ENCODE data around the gene RARG.
"Not testable (repeated sequence)": the region's sequence is repeated elsewhere in the genome, so short reads cannot be mapped to it uniquely, and the experiment has no call there.

The RARG gene

DNA sequence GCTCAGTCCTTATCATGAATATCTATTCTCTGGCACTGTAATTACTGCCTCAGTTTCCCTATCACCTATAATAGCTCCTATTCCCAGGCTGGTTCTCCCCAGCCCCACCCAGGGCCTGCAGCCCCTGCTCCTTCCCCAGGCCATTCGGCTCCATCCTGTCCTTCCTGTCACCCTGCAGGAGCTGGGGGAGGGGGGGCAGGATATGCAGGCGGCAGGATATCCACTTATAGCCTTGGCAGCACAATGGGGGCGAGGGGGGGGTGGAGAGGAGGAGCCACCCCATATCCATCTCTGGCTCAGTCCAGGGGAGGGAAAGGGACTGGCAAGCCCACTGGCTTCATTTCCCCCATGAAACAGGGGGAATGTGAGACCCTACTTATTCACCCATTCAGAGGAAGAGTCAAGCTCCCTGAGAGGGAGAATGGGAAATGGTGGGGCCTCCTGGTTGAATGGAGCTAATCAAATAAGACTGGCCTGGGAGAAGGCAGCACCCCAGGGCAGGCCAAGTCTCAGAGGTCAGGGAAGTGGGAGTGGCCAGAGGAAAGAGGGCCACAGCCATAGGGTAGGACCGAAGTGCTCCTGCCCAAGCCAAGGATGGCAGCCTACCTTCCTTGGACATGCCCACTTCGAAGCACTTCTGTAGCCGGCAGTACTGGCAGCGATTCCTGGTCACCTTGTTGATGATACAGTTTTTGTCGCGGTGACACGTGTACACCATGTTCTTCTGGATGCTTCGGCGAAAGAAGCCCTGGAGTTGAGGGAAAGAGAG, 17.1 kb downstream of the RARG start:
- in situ Hi-C loops (cut with HindIII; ENCODE audit: low pct_ligation_motif_present, low pct_unique_long_range_greater_than_20kb, low sequenced_read_pairs): no loop called here
- no peak for DNase-seq

DNA sequence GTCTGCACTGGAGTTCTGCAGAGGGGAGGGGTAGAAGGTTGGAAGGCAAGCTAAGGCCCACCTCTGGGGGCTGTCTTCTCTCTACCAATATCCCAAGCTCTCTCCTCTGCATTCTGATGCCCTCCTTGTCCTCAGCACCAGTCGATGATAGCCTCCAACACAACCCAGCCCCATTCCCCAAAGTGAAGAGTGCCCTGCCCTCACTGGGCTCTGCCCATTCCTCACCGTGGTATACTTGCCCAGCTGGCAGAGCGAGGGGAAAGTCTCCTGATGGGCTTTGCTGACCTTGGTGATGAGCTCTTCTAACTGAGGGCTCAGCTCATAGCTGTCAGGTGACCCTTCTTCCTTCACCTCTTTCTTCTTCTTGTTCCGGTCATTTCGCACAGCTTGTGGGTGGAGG, 17.8 kb downstream of the RARG start:
- in situ Hi-C loops (cut with HindIII; ENCODE audit: low pct_ligation_motif_present, low pct_unique_long_range_greater_than_20kb, low sequenced_read_pairs): no loop called here
- no peak for DNase-seq

DNA sequence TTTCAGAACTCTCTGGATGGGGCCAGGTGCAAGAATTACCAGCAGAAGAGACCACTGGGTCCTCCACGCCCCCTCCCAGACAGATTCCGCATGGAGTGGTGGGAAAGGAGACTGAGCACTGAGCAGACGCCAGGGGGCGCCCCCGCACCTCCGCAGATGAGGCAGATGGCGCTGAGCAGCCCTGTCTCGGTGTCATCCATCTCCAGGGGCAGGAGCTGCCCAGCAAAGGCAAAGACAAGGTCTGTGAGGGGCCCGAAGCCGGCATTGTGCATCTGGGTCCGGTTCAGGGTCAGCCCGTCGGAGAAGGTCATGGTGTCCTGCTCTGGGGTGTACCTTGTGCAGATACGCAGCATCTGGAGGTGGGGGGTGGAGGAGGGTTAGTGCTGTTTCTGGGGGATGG, 18.7 kb downstream of the RARG start:
- in situ Hi-C loops (cut with HindIII; ENCODE audit: low pct_ligation_motif_present, low pct_unique_long_range_greater_than_20kb, low sequenced_read_pairs): no loop called here

DNA sequence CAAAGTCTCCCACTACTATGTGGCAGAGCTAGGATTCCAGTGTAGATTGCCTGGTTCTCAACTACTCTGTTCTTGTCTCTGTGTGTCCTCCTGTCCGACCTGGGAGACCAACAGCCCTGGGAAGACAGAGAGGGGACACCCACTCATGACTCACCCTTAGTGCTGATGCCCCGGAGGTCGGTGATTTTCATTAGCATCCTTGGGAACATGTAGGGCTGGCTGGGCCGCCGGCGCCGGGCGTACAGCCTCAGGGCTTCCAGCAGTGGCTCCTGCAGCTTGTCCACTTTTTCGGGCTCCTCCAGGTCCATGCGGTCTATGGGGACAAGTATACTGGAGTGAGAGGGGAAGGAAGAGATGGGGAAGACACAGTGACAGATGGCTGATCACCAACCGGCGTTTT, 19.1 kb downstream of the RARG start:
- DNase-seq: no peak

More for the DNA sequence above, 18.7 kb downstream of the RARG start:
- DNase-seq: peak; percentile 83

DNA sequence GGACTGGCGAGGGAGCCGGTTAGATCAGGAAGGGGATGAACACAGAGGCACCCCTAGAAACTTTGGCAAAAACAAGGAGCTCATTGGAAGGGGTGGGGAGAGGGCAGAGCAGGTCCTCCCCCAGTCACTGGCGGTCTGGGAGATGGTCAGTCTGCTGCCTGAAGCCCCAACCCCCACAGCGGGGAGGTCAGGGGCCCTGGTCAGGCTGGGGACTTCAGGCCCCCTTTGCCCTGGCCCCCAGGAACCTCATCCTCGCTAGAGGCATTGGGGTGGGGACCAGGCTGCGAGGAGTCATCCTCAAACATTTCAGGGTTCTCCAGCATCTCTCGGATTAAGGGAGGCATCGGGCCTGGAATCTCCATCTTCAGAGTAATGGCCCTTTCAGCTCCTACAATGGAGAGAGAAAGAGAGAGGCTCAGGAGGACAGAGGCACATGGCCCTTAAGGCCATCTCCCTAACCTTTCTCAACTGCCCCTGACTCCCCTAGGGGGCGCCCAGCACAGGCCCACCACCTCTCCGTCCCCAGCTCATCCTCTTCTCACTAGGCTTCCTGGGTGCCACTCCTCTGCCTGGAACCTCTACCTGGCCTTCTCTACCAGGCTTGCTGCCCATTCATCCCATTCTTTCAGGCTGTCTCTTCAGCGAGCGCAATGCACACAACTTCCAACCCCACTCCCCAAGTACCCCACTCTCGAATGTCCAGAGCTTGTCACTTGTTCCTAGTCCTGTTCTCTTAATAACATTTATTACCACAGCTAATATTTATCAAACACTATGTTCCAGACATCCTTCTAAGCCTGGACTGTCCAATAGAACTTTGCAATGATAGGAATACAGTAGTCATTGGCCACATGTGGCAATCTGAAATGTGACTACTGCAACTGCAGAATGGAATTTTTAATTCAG, 20.3 kb downstream of the RARG start:
- peak; percentile 32 for DNase-seq
- in situ Hi-C loops (cut with HindIII; ENCODE audit: low pct_ligation_motif_present, low pct_unique_long_range_greater_than_20kb, low sequenced_read_pairs): no loop called here

More for the DNA sequence above, 19.1 kb downstream of the RARG start:
- in situ Hi-C loops (cut with HindIII; ENCODE audit: low pct_ligation_motif_present, low pct_unique_long_range_greater_than_20kb, low sequenced_read_pairs): no loop called here

DNA sequence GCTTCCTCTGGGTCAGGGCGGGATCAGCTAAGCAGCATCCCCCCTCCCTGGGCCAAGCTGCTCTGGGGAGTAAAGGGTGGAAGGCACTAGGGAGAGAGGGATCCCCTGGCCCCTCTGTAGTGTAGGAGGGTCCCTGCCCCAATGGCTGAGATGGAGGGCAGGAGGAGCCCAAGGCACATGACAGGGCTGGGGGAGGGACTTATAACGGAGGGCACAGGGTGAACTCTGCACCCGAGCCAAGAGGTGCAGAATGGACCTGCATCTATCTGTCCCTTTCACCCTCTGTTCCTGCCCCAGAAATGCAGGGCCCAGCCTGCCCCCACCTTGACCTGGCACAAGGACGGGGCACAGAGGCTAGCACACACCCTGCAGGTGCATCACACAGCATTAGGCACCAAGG, 21.2 kb downstream of the RARG start:
- DNase-seq: no peak
- in situ Hi-C loops (cut with HindIII; ENCODE audit: low pct_ligation_motif_present, low pct_unique_long_range_greater_than_20kb, low sequenced_read_pairs): no loop called here

DNA sequence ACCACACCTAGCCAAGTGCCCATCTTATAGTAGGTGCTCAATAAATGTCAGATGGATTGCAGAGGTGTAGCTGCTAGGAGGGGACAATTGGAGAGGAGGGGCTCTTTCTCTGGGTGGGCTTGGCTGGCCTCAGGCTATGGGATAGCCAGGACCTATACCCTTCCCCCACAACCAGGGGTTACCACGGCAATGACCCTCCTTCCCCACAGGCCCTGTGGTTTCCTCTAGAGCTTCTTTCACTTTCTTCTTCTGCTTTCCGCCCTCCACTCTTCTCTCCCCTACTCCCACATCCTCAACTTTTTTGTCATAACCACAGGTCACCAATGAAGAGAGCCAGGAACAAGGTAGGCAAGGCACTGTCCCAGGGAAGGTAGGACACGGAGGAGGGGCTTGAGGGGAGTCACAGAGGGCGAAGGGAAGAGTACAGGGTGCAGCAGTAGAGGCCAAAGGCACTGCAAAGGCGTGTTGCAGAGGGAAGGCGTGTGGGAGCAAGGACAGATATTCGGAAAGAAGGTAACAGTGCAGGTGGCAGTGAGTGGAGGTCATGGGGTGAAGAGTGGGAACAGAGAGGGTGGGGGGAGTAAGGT, 23.0 kb downstream of the RARG start:
- DNase-seq: no peak
- in situ Hi-C loops (cut with HindIII; ENCODE audit: low pct_ligation_motif_present, low pct_unique_long_range_greater_than_20kb, low sequenced_read_pairs): no loop called here

DNA sequence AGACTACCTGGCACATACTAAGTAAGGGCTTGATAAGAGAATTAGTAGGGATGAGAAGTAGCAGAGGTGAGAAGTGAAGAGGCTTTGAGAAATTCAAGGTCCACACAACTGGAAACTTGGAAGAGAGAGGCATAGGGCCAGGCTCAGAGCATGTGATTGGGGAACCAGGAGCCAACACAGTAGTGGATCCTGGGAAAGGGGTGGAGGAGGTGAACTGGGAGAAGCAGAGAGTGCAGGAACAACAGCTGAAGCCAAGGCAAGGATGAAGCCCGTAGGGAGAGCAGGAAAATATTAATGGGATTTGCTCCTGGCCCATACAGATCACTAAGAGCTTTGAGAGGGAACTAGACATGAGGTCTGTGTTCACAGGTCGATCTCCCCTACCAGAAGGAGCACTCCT, 23.6 kb downstream of the RARG start:
- DNase-seq: no peak
- in situ Hi-C loops (cut with HindIII; ENCODE audit: low pct_ligation_motif_present, low pct_unique_long_range_greater_than_20kb, low sequenced_read_pairs): no loop called here

DNA sequence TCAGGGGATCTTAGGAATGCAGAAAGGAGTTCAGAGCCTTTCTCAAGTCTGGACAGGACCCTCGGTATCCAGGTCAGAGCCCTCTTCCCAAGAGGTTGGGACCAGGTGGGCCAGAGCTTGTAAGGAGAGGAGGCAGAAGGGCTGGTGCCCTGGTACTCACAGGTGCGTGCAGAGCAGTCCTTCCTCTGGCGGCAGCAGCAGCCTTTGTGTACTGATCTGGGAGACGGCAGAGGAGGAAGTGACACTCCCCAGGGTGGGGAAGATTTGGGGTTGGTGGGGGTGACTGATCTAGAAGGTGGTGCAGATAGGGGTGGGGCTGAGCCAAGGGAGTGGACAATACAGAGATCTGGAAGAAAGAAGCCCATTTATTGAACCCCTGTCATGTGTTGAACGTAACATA, 25.0 kb downstream of the RARG start, which contains the start of gene ITGB7:
Gene ITGB7 (minus strand): TSS at position 210 of the 400 bp plus-strand sequence. CDS start 6,808 bp downstream, outside the sequence.
- DNase-seq: no peak
- in situ Hi-C loops (cut with HindIII; ENCODE audit: low pct_ligation_motif_present, low pct_unique_long_range_greater_than_20kb, low sequenced_read_pairs): no loop called here

DNA sequence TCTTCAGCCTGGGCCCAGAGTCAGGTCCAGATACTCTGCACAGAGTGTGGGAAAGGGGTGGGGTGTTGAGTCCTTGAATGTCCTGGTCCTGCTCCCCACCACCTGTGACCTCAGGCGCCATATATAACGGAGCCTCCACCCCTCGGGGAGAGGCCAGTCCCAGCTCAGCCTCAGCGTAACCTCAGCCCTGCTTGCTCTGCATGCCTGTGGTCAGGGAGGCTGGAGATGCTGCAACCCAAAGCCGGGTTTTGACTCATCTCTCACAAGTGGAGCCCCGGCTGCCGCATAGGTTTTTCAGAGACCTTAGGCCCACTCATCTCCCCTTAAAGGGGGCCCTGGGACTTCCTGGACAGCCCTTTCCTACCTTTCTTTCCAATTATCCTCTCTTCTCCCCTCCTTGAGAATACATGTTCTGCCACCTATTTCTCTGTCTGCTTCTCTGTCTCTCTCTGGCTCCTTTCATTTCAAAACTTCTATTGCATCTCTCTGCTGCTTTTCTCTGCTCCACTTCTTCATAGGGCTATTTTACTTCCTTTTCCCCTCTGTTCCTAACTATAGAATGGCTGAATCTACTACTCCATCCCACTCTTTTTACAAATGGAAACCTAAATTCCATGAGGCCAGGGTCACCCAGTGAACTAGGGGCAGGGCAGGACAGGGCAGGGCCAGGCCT, 26.1 kb downstream of the RARG start:
- DNase-seq: peak; percentile 86
- in situ Hi-C loops (cut with HindIII; ENCODE audit: low pct_ligation_motif_present, low pct_unique_long_range_greater_than_20kb, low sequenced_read_pairs): no loop called here

DNA sequence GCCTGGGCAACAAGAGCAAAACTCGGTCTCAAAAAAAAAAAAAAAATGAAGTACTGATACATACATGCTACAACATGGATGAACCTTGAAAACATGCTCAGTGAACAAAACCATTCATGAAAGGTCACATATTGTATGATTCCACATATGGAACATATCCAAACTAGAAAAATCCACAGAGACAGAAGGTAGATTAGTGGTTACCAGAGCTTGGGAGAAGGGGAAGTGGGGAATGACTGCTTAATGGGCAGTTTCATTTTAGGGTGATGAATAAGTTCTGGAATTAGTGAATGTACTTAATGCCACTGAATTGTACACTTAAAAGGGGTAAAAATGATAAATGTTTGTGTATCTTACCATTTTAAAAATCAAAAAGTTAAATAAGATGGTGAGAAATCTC, 27.7 kb downstream of the RARG start:
- no peak for DNase-seq
- in situ Hi-C loops (cut with HindIII; ENCODE audit: low pct_ligation_motif_present, low pct_unique_long_range_greater_than_20kb, low sequenced_read_pairs): no loop called here

DNA sequence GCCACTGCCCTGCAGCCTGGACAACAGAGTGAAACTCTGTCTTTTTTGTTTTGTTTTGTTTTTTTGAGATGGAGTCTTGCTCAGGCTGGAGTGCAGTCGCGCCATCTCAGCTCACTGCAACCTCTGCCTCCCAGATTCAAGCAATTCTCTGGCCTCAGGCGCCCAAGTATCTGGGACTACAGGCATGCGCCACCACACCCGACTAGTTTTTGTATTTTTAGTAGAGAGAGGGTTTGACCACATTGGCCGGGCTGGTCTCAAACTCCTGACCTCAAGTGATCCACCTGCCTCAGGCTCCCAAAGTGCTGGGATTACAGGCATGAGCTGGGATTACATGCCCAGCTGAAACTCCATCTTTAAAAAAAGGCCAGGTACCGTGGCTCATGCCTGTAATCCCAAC, 29.7 kb downstream of the RARG start:
- in situ Hi-C loops (cut with HindIII; ENCODE audit: low pct_ligation_motif_present, low pct_unique_long_range_greater_than_20kb, low sequenced_read_pairs); DNase-seq: not testable (repeated sequence)

DNA sequence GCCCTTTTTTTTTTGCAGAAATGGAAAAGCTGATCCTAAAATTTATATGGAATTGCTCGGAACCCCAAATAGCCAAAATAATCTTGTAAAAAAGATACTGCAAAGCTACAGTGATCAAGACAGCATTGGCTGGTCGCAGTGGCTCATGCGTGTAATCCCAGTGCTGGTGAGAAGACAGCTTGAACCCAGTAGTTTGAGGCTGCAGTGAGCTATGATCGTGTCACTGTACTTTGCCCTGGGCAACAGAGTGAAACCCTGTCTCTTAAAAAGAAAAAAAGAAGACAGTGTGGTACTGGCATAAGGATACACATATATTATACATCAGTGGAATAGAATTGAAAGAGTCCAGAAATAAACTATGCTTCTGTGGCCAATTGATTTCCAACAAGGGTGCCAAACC, 30.4 kb downstream of the RARG start:
- no peak for DNase-seq
- in situ Hi-C loops (cut with HindIII; ENCODE audit: low pct_ligation_motif_present, low pct_unique_long_range_greater_than_20kb, low sequenced_read_pairs): no loop called here

DNA sequence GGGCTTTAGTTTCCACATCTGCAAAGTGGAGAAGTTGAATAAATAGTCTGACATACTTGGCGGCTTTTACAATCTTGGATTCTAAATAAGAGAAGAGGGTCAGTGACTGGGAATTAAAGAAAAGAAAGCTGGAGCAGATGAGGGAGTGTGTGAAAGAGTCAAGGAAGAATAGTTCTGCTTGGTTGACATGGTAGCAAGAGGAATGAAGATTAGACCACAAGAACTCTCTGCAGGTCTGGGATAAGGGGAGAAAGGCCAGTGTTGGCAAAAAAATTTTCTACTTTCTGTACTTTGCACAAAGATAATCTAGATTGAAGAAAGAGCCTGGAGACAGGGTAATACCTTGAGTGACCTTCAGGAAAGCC, 30.9 kb downstream of the RARG start:
- DNase-seq: peak; percentile 43
- in situ Hi-C loops (cut with HindIII; ENCODE audit: low pct_ligation_motif_present, low pct_unique_long_range_greater_than_20kb, low sequenced_read_pairs): no loop called here

DNA sequence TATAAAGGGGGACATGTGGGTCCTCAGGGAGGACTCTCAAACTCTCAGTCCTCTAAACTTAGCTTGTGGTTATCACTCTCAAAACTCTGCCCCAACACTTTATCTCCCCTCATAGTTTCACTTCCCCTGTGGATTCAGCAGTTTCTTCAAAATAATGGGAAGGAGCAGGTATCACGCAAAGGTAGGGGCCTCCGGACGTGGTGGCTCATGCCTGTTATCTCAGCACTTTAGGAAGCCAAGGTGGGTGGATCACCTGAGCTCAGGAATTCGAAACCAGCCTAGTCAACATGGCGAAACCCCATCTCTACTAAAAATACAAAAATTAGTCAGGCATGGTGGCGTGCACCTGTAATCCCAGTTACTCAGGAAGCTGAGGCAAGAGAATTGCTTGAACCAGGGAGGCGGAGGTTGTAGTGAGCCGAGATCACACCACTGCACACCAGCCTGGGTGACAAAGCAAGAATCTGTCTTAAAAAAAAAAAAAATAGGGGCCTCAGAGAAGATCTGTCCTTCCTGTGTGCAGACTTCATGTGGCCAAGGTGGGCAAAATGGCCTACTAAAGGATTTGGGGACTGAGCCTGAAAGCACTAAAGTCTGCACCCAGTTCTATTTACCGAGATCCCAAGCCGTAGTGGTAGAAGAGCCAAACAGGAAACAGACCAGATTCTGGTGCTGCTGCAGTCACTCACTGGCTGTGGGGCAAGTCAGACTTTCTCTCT, 31.4 kb downstream of the RARG start:
- in situ Hi-C loops (cut with HindIII; ENCODE audit: low pct_ligation_motif_present, low pct_unique_long_range_greater_than_20kb, low sequenced_read_pairs): no loop called here

DNA sequence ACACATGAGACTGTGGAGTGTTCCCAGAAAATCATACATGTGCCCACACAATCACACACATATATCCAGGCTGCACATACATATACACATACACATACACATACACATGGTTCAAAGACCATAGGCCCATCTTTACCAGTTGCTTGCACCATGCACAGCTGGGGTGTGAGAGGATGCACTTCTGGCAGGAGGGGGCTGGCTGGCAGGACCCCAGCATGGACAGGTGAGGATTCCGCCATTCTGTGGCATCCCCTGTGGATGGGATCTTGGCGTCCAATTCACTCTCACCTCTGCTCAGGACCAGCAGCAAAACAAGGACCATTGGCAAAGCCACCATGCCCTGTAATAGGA, 31.9 kb downstream of the RARG start:
- no peak for DNase-seq
- in situ Hi-C loops (cut with HindIII; ENCODE audit: low pct_ligation_motif_present, low pct_unique_long_range_greater_than_20kb, low sequenced_read_pairs): no loop called here

More for the DNA sequence above, 31.4 kb downstream of the RARG start:
- DNase-seq: no peak

DNA sequence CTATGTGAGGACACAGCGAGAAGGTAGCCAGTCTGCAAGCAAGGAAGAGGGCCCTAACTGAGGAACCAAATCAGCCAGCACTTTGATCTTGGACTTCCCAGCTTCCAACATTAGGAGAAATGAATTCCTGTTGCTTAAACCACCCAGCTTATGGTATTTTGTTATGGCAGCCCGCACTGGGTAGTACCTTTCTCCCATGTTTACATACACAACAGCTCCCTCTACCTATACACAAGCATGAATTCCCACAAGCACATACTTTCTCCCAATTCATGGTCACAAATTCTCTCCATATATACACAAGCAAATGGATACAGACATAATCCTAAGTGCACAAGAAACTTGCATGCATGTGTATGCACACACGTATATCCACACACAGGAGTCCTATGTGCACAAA, 32.3 kb downstream of the RARG start:
- in situ Hi-C loops (cut with HindIII; ENCODE audit: low pct_ligation_motif_present, low pct_unique_long_range_greater_than_20kb, low sequenced_read_pairs): no loop called here
- DNase-seq: no peak

DNA sequence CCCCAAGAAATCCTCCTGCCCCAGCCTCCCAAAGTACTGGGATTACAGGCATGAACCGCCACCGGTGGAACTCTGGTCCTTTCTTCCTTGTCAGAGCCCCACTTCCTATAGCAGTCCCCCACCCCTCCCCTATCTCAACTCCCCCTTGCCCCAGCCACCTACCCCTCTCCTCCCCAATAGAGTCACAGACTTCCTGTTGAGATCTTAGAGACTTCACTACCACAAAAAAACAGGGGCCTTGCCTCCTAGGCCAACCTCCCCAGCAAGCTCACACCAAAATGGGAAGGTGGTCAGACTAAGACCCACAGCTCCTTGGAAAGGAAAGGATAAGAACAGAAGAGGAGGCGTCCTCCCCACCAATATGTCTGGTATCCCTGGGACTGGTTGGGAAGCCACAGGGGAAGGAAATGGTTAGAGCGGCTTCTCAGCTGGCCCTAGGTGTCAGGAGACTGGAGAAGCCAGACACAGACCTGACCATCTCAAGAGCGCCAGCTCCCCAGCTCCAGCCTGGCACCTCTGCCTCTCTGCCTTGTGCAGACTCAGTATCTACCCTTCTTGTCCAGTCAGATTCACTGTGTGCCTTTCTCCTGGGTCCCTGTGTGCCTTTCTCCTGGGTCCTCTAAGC, 33.4 kb downstream of the RARG start:
- in situ Hi-C loops (cut with HindIII; ENCODE audit: low pct_ligation_motif_present, low pct_unique_long_range_greater_than_20kb, low sequenced_read_pairs): no loop called here
- DNase-seq: no peak
